HepG2 (cell line): ENCODE measurements around the gene TMEM250. TPM values are rescaled to one million over a fixed set of nuclear protein-coding genes. Genes with fewer than 3 reads are reported as not detected.

ENCODE experiments used
- ASH2L ChIP-seq: fragments of 300-600, 200-600 bp; sonication (generic); IDR thresholded peaks from 2 replicates; pipeline ENCODE4 v1.7.0; 2017; ENCODE audit warnings: low read depth, mild to moderate bottlenecking, moderate library complexity, mixed read lengths, low read length; ENCODE audit not compliant: insufficient read length
- ATF3 ChIP-seq: sonication (generic); formaldehyde crosslinking; IDR thresholded peaks from 2 replicates; pipeline ENCODE4 v1.4.0; 2020; ENCODE audit warnings: missing genetic modification reagents
- FOXO1 ChIP-seq: sonication (generic); formaldehyde crosslinking; IDR thresholded peaks from 2 replicates; pipeline ENCODE4 v1.4.0; 2020; ENCODE audit warnings: missing genetic modification reagents
- HIC2 ChIP-seq: sonication (generic); formaldehyde crosslinking; IDR thresholded peaks from 2 replicates; pipeline ENCODE4 v1.9.0; 2022; ENCODE audit warnings: low read depth, missing genetic modification reagents
- HMG20A ChIP-seq: IDR thresholded peaks from 2 replicates; pipeline ENCODE4 v1.6.1; 2016; ENCODE audit warnings: borderline replicate concordance
- TEAD2 ChIP-seq: sonication (generic); formaldehyde crosslinking; IDR thresholded peaks from 2 replicates; pipeline ENCODE4 v1.9.0; 2021; ENCODE audit warnings: missing genetic modification reagents
- TFE3 ChIP-seq: IDR thresholded peaks from 2 replicates; pipeline ENCODE4 v1.6.1; 2016
- THAP8 ChIP-seq: sonication (generic); formaldehyde crosslinking; IDR thresholded peaks from 2 replicates; pipeline ENCODE4 v1.5.1; 2020; ENCODE audit warnings: missing genetic modification reagents, mild to moderate bottlenecking, borderline replicate concordance
- TSC22D2 ChIP-seq: sonication (generic); formaldehyde crosslinking; IDR thresholded peaks from 2 replicates; pipeline ENCODE4 v1.5.1; 2020; ENCODE audit warnings: missing genetic modification reagents, mild to moderate bottlenecking, borderline replicate concordance
- ZBTB34 ChIP-seq: sonication (generic); formaldehyde crosslinking; IDR thresholded peaks from 2 replicates; pipeline ENCODE4 v1.8.0; 2022; ENCODE audit warnings: mild to moderate bottlenecking, missing genetic modification reagents
- ZKSCAN1 ChIP-seq: fragments of 150-350 bp; IDR thresholded peaks from 2 replicates; pipeline ENCODE4 v1.6.1; 2014; ENCODE audit warnings: low read length
- ZNF430 ChIP-seq: sonication (generic); formaldehyde crosslinking; IDR thresholded peaks from 2 replicates; pipeline ENCODE4 v1.9.0; 2021; ENCODE audit warnings: mild to moderate bottlenecking, missing genetic modification reagents
- polyA plus RNA-seq, 8 experiments: library from polyadenylated mRNA; depleted of rRNA in 3 of 8; stranded (reverse) in 7 of 8; unstranded in 1 of 8; fragments of >200 nt; fragmentation: Illumina TruSeq in 4 of 8; extraction: Trizol in 4 of 8; gene quantifications; 2 replicates each; pipeline versions ENCODE4 v1.2.1 to v1.2.3, GENCODE V29; 2011 to 2016; ENCODE audit warnings: low read depth in 4 of 8, missing spikeins in 1 of 8, mixed read lengths in 1 of 8; ENCODE audit not compliant: insufficient read depth in 1 of 8
- total RNA-seq, 5 experiments: library from RNA; depleted of rRNA; stranded (reverse); fragments of >200 nt; fragmentation: Illumina TruSeq; extraction: Trizol; gene quantifications; 2 replicates each; pipeline ENCODE4 v1.2.3, GENCODE V29; 2016; ENCODE audit warnings: low read depth in 1 of 5
- TF ChIP-seq, protein P1 (sequence below): sonication (generic); formaldehyde crosslinking; IDR thresholded peaks from 2 replicates; pipeline ENCODE4 v1.8.1; 2023; ENCODE audit warnings: missing genetic modification reagents, mild to moderate bottlenecking, borderline replicate concordance
- TF ChIP-seq, protein P2 (sequence below): sonication (generic); formaldehyde crosslinking; conservative IDR thresholded peaks from 2 replicates; pipeline ENCODE4 v1.4.0; 2020; ENCODE audit warnings: missing genetic modification reagents

Gene TMEM250
- total and polyA plus RNA-seq, 2 of the 13 experiments (the other 11 are each of a cell fraction or from before 2014, with no cell fraction given), result 5.5 to 13.9 TPM

DNA sequence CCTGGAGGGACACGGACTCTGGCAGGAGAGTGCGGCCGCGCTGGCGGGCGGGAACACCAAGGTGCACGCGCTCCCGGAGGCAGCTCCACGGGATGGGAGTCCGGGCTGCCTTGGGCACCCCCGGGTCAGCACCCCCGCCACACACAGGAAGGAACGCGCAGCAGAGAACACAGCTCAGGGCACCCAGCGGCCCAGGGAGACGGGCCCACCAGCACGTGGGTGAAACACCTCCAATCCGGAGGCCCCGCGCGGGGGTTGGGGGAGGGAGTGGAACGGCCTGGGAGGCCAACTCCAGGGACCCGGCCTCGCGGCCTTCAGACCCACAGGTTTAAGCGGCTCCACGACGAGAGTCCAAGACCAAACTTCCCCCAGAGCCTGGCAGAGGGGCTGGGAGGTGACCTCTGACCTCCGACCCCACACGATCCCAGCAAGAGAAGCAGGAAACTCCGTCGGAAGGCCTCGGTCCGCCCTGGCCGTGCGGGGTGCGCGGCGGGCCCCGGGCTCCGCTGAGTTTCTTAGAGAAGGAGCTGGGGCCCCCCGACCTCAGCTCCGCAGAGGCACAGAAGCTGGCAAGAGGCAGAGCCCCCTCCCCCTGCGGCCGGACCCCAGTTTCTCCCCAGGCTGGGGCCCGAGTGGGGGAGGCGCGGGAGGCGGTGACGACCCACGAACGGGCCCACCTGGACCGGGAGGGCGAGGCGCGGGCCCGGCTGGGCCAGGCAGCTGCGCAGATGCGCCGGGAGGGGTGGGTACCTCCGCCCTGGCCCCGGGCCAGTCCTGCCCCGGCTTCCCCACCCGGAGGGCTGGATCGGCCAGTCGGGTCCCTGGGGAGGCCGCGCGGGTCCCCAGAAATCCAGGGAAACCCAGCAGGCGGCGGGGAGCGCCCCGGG lies 24.4 kb downstream of the TMEM250 start (continued):
- TF ChIP-seq, protein P1, sequence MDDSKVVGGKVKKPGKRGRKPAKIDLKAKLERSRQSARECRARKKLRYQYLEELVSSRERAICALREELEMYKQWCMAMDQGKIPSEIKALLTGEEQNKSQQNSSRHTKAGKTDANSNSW (CRISPR knock-in tag), result no peak
- TF ChIP-seq HMG20A (CRISPR knock-in tag), result no peak
- TF ChIP-seq TFE3, result peak; percentile 44; the same call in 1 of the 2 replicates
- TF ChIP-seq ZKSCAN1, result no peak
- no peak for TF ChIP-seq HIC2
- TF ChIP-seq ATF3, result 0 out of 2 replicates have a peak, but pooled peaks have one; percentile 4
- TF ChIP-seq ZNF430, result peak; percentile 61; the same call in 1 of the 2 replicates
- no peak; the same call in 1 of the 2 replicates for TF ChIP-seq ZBTB34 (CRISPR knock-in tag)
- TF ChIP-seq FOXO1 (CRISPR knock-in tag), result peak; percentile 19; the same call in 1 of the 2 replicates
- peak; percentile 59 for TF ChIP-seq ASH2L
- peak; percentile 48; the same call in 1 of the 2 replicates for TF ChIP-seq THAP8 (CRISPR knock-in tag)
- no peak for TF ChIP-seq TEAD2 (CRISPR knock-in tag)
- TF ChIP-seq, protein P2, sequence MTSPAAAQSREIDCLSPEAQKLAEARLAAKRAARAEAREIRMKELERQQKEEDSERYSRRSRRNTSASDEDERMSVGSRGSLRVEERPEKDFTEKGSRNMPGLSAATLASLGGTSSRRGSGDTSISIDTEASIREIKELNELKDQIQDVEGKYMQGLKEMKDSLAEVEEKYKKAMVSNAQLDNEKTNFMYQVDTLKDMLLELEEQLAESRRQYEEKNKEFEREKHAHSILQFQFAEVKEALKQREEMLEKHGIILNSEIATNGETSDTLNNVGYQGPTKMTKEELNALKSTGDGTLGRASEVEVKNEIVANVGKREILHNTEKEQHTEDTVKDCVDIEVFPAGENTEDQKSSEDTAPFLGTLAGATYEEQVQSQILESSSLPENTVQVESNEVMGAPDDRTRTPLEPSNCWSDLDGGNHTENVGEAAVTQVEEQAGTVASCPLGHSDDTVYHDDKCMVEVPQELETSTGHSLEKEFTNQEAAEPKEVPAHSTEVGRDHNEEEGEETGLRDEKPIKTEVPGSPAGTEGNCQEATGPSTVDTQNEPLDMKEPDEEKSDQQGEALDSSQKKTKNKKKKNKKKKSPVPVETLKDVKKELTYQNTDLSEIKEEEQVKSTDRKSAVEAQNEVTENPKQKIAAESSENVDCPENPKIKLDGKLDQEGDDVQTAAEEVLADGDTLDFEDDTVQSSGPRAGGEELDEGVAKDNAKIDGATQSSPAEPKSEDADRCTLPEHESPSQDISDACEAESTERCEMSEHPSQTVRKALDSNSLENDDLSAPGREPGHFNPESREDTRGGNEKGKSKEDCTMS (CRISPR knock-in tag), result no peak
- TF ChIP-seq TSC22D2 (CRISPR knock-in tag), result no peak
